Inflammatory macrophage treated with lipopolysaccharide for 1 hour (primary cell): ENCODE data around the gene TXNRD2.

Experiments
- DNase-seq, 2 donors: peaks; one replicate each; pipeline ENCODE4 v3.0.0-alpha.2; 2020 to 2022

TXNRD2 gene

GRCh38 chr22:19941365-19942082 is at the start of gene TXNRD2, which contains the start of gene COMT:
TSS of gene TXNRD2 (minus strand) at chr22:19941818. CDS start at chr22:19941803, 15 bp downstream.
TSS of gene COMT (plus strand) at chr22:19941772. CDS start at chr22:19962527, 20,755 bp downstream.
- DNase-seq: peak; percentile 49 to 68

- DNase-seq: no peak
Observed at GRCh38 chr22:19991395-19991644, 49.7 kb upstream of the TXNRD2 start.

GRCh38 chr22:19990609-19991394 is 49.2 kb upstream of the TXNRD2 start:
- DNase-seq: no peak

- DNase-seq: no peak
Observed at GRCh38 chr22:19990188-19990587, 48.6 kb upstream of the TXNRD2 start.

GRCh38 chr22:19989725-19990067 is 48.1 kb upstream of the TXNRD2 start:
- DNase-seq: no peak

GRCh38 chr22:19988965-19989724 is 47.5 kb upstream of the TXNRD2 start:
- DNase-seq: no peak

- no peak for DNase-seq
Observed at GRCh38 chr22:19988331-19988808, 46.8 kb upstream of the TXNRD2 start.

- DNase-seq: no peak
Observed at GRCh38 chr22:19987394-19988306, 46.0 kb upstream of the TXNRD2 start.

GRCh38 chr22:19986410-19987341 is 45.1 kb upstream of the TXNRD2 start:
- DNase-seq: peak; percentile 65 to 73

GRCh38 chr22:19986011-19986409 is 44.4 kb upstream of the TXNRD2 start:
- no peak for DNase-seq

- no peak for DNase-seq
Observed at GRCh38 chr22:19984851-19985811, 43.5 kb upstream of the TXNRD2 start.

- no peak for DNase-seq
Observed at GRCh38 chr22:19984201-19984753, 42.7 kb upstream of the TXNRD2 start.

- DNase-seq: no peak
Observed at GRCh38 chr22:19983741-19984140, 42.1 kb upstream of the TXNRD2 start.

- no peak for DNase-seq
Observed at GRCh38 chr22:19982991-19983578, 41.5 kb upstream of the TXNRD2 start.

- no peak for DNase-seq
Observed at GRCh38 chr22:19981961-19982920, 40.6 kb upstream of the TXNRD2 start.

GRCh38 chr22:19981171-19981960 is 39.7 kb upstream of the TXNRD2 start:
- DNase-seq: no peak

- DNase-seq: no peak
Observed at GRCh38 chr22:19980766-19981165, 39.1 kb upstream of the TXNRD2 start.
